ENCODE results near the gene MAP2K5.

MAP2K5 gene

DNA sequence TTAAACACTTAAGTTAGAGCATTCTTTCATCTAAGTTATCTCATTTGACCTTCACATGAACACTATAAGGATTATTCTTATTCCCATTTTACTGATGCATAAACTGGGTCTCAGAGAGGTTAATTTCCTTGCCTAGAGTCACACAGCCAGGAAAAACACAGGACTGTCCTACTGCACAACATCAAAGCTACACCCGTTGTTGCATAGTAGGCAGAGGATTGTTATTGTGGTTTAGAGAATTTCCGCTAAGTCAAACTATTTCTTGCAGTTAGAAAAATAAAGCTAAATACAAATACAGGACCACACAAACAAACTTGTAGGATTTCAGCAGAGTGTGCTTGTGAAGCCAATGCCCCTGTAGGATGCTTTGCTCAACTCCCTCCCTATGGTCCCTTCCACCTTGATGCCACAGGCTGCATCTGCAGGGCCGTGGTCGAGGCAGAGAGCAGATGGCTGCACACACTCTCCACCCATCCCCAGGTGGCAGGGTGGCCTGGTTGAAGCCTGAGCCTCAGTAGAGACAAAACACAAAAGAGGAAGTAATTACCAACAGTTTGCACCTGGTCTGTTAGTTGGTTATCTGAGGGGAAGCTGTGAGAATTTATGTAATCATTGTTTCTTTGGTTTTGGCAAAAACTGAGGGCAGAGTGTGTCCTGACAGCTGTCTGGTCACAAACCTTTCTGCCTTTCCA, 241.7 kb downstream of the MAP2K5 start:
- no peak for DNase-seq (ENCODE audit: low read depth)

DNA sequence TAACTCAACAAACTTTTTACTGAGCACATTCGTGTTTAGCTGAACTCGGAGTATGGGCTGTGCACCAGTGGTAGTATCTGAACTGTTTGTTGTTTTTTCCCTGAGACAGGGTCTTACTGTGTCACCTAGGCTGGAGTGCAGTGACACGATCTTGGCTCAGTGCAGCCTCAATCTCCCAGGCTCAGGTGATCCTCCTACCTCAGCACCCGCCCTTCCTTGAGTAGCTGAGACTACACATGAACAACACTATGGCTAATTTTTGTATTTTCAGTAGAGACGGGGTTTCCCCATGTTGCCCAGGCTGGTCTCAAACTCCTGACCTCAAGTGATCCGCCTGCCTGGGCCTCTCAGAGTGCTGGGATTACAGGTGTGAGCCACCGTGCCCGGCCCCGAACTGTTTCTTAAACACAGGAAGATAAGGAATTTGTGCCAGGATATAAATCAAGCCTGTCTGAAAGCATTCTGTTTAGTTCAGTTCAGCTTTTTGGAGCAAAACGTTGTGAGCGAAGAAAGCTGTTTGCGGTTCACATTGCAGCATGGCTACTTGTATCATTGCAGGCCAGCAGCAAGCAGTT, 242.4 kb downstream of the MAP2K5 start:
- no peak for DNase-seq (ENCODE audit: low read depth)

DNA sequence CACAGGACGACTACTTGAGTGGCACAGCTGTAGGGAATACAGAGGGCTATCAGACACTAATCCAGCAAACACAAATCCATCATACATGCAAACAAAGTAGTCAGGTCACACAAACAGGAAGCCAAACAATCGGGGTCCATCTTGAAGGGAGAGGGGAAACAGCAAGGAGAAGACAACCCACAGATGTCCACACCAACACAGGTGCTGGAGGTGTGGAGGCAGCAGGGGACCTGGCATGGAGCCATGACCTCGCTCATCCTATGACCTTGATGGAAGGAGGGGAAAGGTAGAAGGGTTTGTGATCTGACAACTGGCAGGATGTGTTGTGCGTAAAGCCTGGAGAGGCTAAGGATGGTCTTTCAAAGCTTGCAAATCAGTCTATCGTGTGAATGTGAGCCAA, 242.9 kb downstream of the MAP2K5 start:
- no peak for DNase-seq (ENCODE audit: low read depth)

DNA sequence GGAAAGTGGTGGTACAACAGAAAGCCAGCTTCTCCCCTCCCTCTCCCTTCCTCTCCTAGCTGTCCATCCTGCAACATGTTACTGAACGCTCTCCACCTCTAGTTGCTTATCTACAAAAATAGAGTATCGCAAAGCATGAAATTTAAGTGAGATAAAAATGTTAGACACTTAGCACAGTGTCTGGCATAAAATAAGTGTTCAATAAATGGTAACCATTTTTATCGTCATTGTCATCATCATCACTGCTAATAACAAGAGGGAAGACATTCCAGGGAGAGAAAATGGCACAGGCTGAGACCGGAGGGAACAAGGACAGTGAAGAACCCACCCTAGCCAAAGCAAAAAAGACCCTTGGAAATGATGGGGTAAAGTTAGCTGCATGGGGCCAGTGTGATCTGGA, 244.1 kb downstream of the MAP2K5 start:
- DNase-seq (ENCODE audit: low read depth), result no peak

DNA sequence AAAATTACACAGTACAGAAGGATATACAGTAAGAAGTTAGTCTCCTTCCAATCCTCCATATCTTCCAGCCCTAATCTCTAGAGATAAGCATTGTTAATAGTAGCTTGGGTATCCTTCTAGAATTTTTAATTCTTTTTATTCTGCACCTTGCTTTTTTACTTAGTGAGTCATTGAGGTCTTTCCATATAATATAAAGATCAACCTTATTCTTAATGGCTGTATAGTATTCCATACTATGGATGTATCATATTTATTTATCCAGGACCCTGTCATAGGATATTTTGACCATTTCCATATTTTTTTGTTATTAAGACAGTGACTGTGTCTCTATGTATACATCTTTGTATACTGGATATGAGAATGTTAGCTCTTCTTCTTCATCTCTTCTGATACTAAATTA, 246.5 kb downstream of the MAP2K5 start:
- DNase-seq (ENCODE audit: low read depth), result no peak

DNA sequence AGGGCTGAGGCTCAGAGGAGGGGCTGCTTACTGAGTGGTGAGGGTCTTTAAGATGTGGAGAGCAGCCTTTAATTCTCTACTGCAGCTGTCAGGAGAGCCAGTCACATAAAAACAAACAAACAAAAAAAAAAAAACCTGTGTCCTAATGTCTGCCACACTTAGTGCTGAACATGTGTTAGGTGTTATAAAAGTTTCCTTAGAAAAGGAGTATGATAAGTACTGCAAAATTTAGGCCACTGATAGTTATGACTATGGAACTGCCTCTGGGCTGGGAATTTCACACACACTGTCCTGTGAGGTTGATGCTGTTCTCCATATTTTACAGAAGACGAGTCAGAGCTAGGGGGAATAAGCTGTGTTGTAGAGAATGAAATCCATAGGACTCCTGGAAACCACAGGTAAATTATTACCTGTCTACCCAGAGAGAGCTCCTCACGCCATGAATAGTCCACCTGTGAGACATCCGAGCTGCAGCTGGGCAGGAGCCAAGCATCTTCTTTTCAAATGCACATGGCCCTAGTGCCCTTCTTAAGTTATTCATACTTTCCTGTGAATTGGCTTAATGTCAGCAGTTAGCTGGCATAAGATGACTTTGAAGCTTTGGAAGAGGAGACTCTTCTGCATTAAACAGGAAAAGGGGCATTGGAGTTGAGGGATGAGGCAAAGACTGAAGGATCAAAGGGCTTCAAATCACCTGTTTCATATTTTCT, 248.3 kb downstream of the MAP2K5 start:
- DNase-seq (ENCODE audit: low read depth), result no peak

DNA sequence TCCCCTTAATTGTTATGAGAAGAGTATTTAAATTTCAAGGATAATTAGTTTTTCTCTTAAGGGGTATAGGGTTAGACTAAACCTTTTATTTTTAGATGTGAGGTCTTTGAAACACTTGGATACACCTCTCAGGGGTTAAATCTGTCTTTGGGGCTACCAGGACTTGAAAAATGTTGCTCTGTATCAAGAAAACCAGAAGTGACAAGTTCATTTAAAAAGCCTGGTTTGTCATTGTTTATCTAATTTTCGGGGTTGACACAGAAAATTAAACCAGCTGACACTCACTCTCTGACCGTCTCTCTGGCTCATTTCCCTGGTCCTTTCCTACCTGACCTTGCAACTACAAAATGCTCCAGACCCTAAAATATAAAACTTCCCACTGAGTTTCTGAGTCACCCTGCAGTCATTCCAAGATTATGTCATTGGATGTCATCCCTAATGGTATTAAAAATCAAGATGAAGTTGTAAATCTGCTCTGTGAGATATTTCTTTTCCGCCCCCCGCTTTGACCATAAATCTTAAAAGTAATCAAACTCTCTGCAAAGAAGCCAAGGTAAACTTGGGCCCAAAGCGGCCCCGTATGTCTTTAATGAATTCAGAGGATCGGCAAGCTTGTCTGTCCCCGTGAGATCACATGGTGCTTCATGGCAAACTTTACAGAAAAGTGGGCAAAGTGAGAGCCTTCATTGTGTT, 249.9 kb downstream of the MAP2K5 start:
- no peak for DNase-seq (ENCODE audit: low read depth)

DNA sequence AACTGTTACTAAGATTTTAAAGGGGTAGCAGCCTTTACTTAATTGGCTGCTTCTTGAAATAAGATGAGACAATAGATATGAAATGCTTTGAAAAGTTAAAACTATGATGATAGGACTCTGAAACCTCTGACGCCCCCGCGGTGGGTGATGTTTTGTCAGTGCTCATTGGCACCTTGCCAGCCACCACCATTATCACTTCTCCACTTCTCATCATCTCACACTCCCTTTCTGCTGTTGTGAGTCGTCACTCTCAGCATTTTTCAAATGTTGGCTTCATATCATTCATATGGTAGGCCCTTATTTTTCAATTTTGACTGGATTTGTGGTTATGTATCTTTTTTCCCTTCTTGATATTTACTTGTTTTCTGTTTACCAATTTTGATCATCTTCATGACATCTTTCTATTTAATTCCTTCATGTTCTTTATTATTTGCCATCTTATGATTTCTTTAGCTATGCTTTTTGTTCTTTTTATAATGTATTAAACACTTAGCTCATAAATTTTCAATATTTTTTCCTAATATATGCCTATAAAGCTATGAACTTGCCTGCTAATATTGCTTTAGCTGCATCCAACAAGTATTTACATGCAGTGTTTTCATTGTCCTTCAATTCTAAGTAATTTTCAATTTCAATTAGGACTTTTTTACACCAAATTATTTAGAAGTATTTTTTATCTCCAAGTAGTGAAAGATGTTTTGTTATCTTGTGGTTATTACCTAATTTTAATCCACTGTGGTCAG, 252.5 kb downstream of the MAP2K5 start:
- no peak for DNase-seq (ENCODE audit: low read depth)

DNA sequence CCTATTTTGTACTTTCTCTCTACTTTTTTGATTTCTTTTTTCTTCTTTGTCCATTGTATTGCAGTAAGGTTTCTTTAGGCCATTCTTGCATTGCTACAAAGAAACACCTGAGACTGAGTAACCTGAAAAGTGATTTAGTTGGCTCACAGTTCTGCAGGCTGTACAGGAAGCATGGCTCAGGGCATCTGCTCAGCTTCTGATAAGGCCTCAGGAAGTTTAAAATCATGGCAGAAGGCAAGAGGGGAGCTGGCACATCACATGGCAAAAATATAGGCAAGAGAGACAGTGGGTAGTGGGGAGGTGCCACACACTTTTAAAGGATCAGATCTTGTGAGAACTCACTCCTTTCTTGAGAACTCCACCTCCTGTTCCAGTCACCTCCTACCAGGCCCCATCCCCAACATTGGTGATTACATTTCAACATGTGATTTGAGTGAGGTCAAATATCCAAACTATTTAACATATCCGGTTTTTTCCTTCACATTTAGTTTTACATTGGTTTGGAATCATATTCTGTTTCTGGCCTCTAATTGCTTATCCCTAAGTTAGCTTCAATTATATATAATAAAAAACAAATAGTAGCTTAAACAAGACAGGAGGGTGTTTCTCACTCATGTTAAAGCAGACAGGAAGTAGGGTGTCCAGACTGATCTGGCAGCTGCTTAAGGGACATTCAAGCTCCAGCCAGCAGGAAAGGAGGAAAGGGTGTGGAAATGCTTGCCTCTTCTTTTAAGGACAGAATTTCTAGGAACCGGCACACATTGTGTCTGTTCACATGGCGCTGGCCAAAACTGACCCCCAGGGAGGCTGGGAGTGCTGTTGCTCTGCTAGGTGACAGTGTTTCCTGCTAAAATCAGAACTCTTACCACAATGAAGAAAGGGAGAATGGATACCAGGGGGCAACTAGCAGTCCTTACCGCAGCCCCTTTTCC, 254.0 kb downstream of the MAP2K5 start:
- DNase-seq (ENCODE audit: low read depth), result no peak

DNA sequence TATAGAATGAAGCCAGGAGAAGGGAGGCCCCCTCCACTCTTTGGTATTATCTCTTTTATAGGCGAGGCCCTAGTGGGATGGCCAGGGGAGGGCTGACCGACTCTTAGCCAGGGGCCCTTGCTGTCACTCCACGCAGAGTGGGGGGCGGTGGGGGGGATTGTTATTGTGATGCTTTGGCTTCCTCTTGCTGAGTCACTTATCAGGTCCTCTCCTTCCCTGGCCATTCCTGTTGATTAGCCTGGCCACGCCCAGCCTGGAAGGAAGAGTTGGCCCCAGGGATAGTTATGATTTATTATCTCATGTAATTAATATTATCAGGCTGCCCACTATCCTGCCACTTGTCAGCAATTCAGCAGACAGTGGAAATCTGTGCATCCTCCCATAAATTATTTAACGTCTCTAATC, 257.3 kb downstream of the MAP2K5 start:
- DNase-seq (ENCODE audit: low read depth), result no peak

DNA sequence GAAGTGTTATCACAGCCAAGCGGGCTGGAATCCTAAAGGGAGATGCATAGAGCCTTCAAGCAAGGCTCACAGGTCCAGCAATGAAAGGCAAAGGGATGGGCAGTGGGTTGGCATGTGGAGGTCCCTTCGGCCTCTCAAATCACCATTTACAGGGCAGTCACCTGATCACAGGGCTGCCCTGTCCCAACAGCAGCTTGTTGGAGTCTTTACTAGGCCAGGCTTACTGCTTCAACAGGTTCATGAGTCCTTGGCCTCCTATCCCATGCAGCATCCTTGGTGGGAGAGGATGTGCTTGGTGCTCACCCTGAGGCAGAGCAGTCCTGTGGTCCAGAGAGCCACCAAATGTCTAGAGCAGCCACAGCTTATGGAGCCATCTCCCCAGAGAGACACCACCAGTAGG, 258.6 kb downstream of the MAP2K5 start:
- no peak for DNase-seq (ENCODE audit: low read depth)

DNA sequence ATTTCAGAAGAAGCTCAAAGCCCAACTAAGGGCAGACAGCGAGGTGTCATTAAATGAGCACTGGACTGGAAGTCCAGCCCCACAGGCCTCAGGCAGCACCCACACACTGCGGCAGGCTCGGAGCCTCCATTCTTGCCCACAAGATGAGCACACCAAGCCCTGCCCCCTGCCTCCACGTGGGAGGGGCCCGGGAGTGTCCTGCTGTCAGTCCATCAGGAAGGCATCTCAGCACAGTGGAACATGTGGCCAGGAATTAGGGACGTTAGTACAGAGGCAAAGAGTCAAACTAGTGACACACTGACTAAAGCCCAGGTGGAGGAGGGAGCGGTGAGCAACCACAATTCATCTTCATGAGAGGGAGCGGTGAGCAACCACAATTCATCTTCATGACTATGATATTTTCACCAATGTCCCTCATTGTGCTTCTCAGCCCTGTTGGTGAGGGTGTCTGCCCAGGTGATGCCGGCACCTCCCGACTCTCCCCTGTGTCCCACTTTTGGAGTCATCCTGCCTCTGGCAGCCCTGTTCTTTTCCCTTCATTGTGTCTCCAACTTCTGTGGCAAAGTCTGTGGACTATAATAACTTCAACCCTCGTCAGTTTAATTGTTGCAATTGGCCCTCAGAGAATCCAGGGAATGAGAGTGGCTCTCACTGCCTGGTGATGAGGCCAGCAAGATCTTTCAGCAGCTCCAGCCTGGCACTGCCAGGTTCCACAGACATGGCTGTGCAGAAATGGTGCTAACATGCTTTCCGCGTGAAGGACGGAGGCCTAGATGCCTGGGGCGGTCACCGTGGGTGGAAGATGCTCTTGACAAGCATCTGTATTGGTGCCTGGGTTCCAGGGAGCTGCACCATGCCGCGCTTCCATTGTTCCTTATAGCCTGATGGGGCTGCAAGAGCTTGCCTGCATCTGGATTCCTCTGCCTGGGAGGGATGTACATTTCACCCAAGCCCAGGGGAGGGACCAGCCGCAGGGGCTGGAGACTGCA, 259.7 kb downstream of the MAP2K5 start:
- no peak for DNase-seq (ENCODE audit: low read depth)

DNA sequence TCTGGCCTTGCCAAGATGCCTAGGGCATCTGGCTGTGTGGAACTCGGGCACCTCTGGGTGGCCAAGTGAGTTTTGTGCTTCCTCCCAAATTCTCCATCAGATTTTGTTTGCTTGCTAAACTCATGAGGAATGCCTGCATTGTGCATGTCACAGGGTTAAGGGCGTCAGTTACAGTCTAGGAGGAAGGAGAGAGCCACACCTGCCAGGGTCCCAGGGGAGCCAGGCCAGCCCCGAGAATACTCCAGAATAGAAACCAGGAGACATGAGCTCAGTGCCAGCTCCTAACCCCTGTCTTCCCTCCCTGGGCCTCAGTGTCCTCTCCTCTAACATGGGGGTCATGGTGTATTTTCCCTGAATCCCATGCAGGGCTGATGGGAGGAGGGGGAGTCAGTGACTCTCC, 260.8 kb downstream of the MAP2K5 start:
- no peak for DNase-seq (ENCODE audit: low read depth)

DNA sequence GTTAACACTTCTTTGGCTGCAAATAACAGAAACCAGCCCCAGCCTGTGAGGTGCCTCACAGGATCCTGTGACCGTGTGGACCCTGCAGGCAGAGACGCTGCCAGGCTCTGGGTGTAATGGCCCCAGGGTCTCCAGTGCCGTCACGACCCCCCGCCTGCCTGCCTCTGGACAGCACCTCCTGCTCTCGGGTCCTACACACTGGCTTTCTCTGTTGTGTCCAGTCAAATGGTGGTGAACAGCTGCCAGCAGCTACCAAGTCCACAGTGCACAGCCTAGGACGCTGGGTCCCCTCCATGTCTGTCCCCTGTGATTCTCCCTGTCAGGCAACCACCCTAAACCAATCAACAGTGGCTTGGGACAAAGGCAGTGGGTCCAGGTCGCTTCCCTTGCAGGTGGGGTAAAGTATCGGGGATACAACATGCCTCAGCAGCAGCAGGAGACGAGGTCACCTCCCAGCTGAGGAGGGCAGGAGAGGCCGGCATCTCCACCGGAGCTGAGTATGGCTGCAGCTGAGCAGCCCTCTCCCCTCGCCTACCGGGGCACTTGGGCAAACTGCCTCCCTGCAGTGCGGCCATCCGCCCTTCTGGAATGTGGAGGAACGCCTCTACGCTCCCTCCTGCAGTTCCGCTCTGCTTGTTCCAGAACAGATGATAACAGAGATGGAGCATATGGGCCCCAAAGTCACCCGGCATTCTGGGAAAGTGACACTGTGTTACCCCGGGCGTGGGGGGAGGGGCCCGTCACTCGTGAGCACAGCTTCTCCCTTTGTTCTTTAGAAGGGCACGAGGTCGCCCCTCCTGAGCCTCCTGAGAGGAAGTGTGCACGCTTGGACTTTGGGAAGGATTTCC, 261.7 kb downstream of the MAP2K5 start:
- no peak for DNase-seq (ENCODE audit: low read depth)

DNA sequence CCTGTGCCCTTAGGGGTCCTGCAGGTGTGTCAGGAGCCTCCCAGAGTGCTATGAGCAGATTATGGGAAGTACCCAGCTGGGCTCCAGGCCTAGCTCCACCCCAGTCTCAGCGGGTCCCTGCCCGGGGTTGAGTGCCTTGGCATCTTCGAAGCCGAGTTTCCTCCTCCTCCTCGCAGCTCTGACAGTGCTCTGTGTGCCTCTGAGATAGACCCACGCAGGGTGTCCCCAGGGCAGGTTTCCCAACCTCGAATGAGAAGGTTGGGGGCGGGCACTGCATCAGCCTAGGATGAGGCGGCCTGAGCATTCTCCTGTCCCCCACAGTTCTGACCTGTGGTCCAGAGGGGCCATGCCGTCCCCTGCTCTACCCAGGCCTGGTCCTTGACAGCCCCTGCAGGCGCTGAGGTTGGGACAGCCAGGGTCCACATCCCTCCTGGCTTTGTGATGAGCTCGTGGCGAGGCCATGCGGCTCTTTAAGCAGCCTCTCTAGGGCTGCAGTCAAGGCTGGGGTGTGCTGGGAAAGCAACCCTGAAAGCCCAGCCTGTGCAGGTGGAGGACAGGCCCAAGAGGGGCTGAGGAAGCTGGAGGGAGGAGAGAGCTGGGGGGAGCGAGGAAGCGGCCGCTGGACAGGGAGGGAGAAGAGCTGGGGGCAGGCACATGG, 262.6 kb downstream of the MAP2K5 start:
- DNase-seq (ENCODE audit: low read depth), result no peak

DNA sequence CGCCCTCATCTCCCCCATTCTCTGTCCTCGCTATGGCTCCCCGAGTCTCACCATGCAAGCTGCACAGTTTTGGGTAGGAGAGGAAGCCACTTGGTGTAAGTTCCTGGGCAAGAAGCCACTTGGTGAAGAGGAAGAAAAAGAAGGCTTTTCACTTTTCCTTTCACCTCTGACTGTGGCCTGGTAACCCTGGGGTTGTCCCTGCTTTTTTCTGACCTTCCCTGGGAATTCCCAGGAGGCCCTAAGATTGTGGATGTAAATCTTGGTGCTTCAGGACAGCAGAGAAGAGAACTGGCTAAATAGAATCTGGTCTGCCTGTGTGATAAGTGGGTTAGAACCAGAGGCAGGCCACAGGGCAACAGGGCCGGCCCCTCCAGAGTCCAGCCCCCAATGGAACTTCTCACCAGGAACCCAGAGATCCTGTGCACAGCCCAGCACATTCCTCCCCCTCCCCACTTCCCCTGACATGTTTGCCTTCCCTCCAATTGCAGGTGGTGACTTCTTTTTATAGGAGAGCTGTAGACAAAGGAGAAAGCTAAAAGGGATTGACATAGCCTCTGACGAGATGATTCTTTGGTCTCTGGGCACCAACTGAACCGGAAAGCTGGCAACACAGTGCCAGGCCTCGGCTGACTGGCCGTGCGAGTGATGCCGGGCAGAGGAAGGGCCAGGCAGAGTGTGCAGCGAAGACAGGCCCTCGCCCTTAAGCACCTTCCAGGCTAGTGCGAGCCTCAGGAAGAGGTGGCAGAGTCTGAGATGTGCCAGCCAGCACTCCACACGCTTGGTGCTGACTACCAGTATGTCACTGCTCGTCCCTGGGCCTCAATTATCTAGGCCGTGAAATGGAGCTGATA, 263.4 kb downstream of the MAP2K5 start:
- DNase-seq (ENCODE audit: low read depth), result no peak

DNA sequence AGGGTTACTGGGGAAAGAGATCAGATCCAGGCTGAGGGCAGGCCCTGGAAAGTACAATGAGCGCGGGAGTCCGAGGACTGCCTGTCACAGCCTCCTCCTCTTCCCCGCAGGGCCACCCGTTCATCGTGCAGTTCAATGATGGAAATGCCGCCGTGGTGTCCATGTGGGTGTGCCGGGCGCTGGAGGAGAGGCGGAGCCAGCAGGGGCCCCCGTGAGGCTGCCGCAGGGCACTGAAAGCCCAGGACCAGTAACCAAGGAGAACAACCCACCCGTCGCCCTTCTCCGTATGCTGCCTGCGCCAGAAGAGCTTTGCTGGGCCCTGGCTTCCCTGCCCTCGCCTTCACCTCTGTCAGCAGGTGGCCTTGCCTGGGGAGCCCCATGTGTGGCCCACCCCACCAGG, 264.0 kb downstream of the MAP2K5 start:
- no peak for DNase-seq (ENCODE audit: low read depth)
